SK-N-SH treated with all-trans-retinoic acid at 6 μM for 48 hours (cell line): Measurements from ENCODE around the gene PDGFA.

ENCODE experiments used
- ATAC-seq: fragments of 200-7000 bp; cut with Tn5 transposase; 3 replicates; pipeline ENCODE4 v1.9.1; 2020; ENCODE audit warnings: mild to moderate bottlenecking, moderate library complexity
- BACH2 ChIP-seq: fragments of 250-450 bp; sonication (Bioruptor Pico); IDR thresholded peaks from 2 replicates; pipeline ENCODE4 v1.9.0; 2021; ENCODE audit warnings: mild to moderate bottlenecking, borderline replicate concordance
- CSDC2 ChIP-seq: fragments of 250-450 bp; sonication (Bioruptor Pico); IDR thresholded peaks from 2 replicates; pipeline ENCODE4 v1.5.0; 2020; ENCODE audit warnings: mild to moderate bottlenecking, moderate library complexity
- ESRRG ChIP-seq: fragments of 250-450 bp; sonication (Bioruptor Pico); IDR thresholded peaks from 2 replicates; pipeline ENCODE4 v1.6.1; 2021; ENCODE audit warnings: mild to moderate bottlenecking
- GLIS3 ChIP-seq: fragments of 250-450 bp; sonication (Bioruptor Pico); IDR thresholded peaks from 2 replicates; pipeline ENCODE4 v1.5.0; 2020; ENCODE audit warnings: mild to moderate bottlenecking, moderate library complexity
- ISL1 ChIP-seq: fragments of 250-450 bp; sonication (Bioruptor Pico); IDR thresholded peaks from 2 replicates; pipeline ENCODE4 v2.1.2; 2022; ENCODE audit warnings: mild to moderate bottlenecking, moderate library complexity
- OSR1 ChIP-seq: fragments of 250-450 bp; sonication (Bioruptor Pico); IDR thresholded peaks from 2 replicates; pipeline ENCODE4 v1.8.0; 2022; ENCODE audit warnings: moderate library complexity, mild to moderate bottlenecking, inconsistent platforms
- PATZ1 ChIP-seq: fragments of 250-450 bp; sonication (Bioruptor Pico); IDR thresholded peaks from 2 replicates; pipeline ENCODE4 v1.8.0; 2020; ENCODE audit warnings: mild to moderate bottlenecking, moderate library complexity, borderline replicate concordance
- PPARA ChIP-seq: fragments of 250-450 bp; sonication (Bioruptor Pico); IDR thresholded peaks from 2 replicates; pipeline ENCODE4 v1.5.0; 2020; ENCODE audit warnings: mild to moderate bottlenecking, borderline replicate concordance
- RARB ChIP-seq: fragments of 250-450 bp; sonication (Bioruptor Pico); IDR thresholded peaks from 2 replicates; pipeline ENCODE4 v1.8.0; 2021; ENCODE audit warnings: mild to moderate bottlenecking, moderate library complexity
- SNAI2 ChIP-seq: fragments of 250-450 bp; sonication (Bioruptor Pico); IDR thresholded peaks from 2 replicates; pipeline ENCODE4 v1.5.0; 2020; ENCODE audit warnings: mild to moderate bottlenecking, moderate library complexity
- TCF4 ChIP-seq: fragments of 250-450 bp; sonication (Bioruptor Pico); IDR thresholded peaks from 2 replicates; pipeline ENCODE4 v1.8.0; 2021; ENCODE audit warnings: mild to moderate bottlenecking, moderate library complexity, borderline replicate concordance
- TOX ChIP-seq: fragments of 250-450 bp; sonication (Bioruptor Pico); IDR thresholded peaks from 2 replicates; pipeline ENCODE4 v1.8.0; 2021; ENCODE audit warnings: mild to moderate bottlenecking, moderate library complexity, borderline replicate concordance
- TSHZ2 ChIP-seq: fragments of 250-450 bp; sonication (Bioruptor Pico); IDR thresholded peaks from 2 replicates; pipeline ENCODE4 v1.5.0; 2020; ENCODE audit warnings: mild to moderate bottlenecking, moderate library complexity
- ZC3H10 ChIP-seq: fragments of 250-450 bp; sonication (Bioruptor Pico); IDR thresholded peaks from 2 replicates; pipeline ENCODE4 v1.5.1; 2021; ENCODE audit warnings: mild to moderate bottlenecking, moderate library complexity
- ZFP3 ChIP-seq: fragments of 250-450 bp; sonication (Bioruptor Pico); IDR thresholded peaks from 2 replicates; pipeline ENCODE4 v1.5.0; 2020; ENCODE audit warnings: mild to moderate bottlenecking, moderate library complexity
- ZFP30 ChIP-seq: fragments of 450-650 bp; formaldehyde crosslinking; IDR thresholded peaks from 2 replicates; pipeline ENCODE4 v1.5.0; 2022; ENCODE audit warnings: mild to moderate bottlenecking, moderate library complexity
- ZNF565 ChIP-seq: fragments of 450-650 bp; formaldehyde crosslinking; conservative IDR thresholded peaks from 2 replicates; pipeline ENCODE4 v1.5.0; 2020; ENCODE audit warnings: low read depth, mild to moderate bottlenecking, moderate library complexity
- ZNF70 ChIP-seq: fragments of 450-650 bp; formaldehyde crosslinking; IDR thresholded peaks from 2 replicates; pipeline ENCODE4 v1.5.0; 2020; ENCODE audit warnings: mild to moderate bottlenecking, moderate library complexity
- TF ChIP-seq, protein P1 (sequence below): fragments of 250-450 bp; sonication (Bioruptor Pico); IDR thresholded peaks from 2 replicates; pipeline ENCODE4 v1.5.1; 2020; ENCODE audit warnings: low read depth, mild to moderate bottlenecking, moderate library complexity
- TF ChIP-seq, protein P2 (sequence below): fragments of 250-450 bp; sonication (Bioruptor Pico); IDR thresholded peaks from 2 replicates; pipeline ENCODE4 v1.5.1; 2021; ENCODE audit warnings: mild to moderate bottlenecking, moderate library complexity
- TF ChIP-seq, protein P3 (sequence below): fragments of 250-450 bp; sonication (Bioruptor Pico); IDR thresholded peaks from 2 replicates; pipeline ENCODE4 v1.8.0; 2021; ENCODE audit warnings: low read depth, mild to moderate bottlenecking, moderate library complexity, borderline replicate concordance

The PDGFA gene

GRCh38 chr7:475425-475728, 44.3 kb downstream of the PDGFA start:
- TF ChIP-seq ZFP3 (CRISPR knock-in tag) (no peak), ISL1 (no peak), ESRRG (CRISPR knock-in tag) (no peak), BACH2 (CRISPR knock-in tag) (no peak), ZC3H10 (CRISPR knock-in tag) (no peak), GLIS3 (no peak), CSDC2 (CRISPR knock-in tag) (no peak), TOX (CRISPR knock-in tag) (no peak)
- TF ChIP-seq, protein P1, sequence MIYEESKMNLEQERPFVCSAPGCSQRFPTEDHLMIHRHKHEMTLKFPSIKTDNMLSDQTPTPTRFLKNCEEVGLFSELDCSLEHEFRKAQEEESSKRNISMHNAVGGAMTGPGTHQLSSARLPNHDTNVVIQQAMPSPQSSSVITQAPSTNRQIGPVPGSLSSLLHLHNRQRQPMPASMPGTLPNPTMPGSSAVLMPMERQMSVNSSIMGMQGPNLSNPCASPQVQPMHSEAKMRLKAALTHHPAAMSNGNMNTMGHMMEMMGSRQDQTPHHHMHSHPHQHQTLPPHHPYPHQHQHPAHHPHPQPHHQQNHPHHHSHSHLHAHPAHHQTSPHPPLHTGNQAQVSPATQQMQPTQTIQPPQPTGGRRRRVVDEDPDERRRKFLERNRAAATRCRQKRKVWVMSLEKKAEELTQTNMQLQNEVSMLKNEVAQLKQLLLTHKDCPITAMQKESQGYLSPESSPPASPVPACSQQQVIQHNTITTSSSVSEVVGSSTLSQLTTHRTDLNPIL, result no peak
- ATAC-seq, result no peak

- no peak for ATAC-seq
- TF ChIP-seq PPARA (CRISPR knock-in tag), result no peak
- no peak for TF ChIP-seq SNAI2 (CRISPR knock-in tag)
- no peak for TF ChIP-seq TSHZ2 (CRISPR knock-in tag)
- TF ChIP-seq, protein P2, sequence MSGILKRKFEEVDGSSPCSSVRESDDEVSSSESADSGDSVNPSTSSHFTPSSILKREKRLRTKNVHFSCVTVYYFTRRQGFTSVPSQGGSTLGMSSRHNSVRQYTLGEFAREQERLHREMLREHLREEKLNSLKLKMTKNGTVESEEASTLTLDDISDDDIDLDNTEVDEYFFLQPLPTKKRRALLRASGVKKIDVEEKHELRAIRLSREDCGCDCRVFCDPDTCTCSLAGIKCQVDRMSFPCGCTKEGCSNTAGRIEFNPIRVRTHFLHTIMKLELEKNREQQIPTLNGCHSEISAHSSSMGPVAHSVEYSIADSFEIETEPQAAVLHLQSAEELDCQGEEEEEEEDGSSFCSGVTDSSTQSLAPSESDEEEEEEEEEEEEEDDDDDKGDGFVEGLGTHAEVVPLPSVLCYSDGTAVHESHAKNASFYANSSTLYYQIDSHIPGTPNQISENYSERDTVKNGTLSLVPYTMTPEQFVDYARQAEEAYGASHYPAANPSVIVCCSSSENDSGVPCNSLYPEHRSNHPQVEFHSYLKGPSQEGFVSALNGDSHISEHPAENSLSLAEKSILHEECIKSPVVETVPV (CRISPR knock-in tag), result no peak
- no peak for TF ChIP-seq BACH2 (CRISPR knock-in tag)
- TF ChIP-seq TOX (CRISPR knock-in tag), result no peak
- no peak for TF ChIP-seq CSDC2 (CRISPR knock-in tag)
- no peak for TF ChIP-seq OSR1 (CRISPR knock-in tag)
- no peak for TF ChIP-seq ZNF70 (CRISPR knock-in tag)
- no peak for TF ChIP-seq GLIS3
- no peak for TF ChIP-seq ESRRG (CRISPR knock-in tag)
- TF ChIP-seq, protein P1, result no peak
- TF ChIP-seq ISL1, result no peak
- TF ChIP-seq TCF4 (CRISPR knock-in tag), result no peak
- no peak for TF ChIP-seq ZFP30
- no peak for TF ChIP-seq ZNF565 (CRISPR knock-in tag)
Observed at GRCh38 chr7:474605-475424, 44.8 kb downstream of the PDGFA start.

GRCh38 chr7:473870-474604, 45.6 kb downstream of the PDGFA start:
- ATAC-seq, result no peak
- TF ChIP-seq, protein P2 (CRISPR knock-in tag), result no peak
- TF ChIP-seq SNAI2 (CRISPR knock-in tag), result no peak
- no peak for TF ChIP-seq ZFP3 (CRISPR knock-in tag)
- TF ChIP-seq, protein P3, sequence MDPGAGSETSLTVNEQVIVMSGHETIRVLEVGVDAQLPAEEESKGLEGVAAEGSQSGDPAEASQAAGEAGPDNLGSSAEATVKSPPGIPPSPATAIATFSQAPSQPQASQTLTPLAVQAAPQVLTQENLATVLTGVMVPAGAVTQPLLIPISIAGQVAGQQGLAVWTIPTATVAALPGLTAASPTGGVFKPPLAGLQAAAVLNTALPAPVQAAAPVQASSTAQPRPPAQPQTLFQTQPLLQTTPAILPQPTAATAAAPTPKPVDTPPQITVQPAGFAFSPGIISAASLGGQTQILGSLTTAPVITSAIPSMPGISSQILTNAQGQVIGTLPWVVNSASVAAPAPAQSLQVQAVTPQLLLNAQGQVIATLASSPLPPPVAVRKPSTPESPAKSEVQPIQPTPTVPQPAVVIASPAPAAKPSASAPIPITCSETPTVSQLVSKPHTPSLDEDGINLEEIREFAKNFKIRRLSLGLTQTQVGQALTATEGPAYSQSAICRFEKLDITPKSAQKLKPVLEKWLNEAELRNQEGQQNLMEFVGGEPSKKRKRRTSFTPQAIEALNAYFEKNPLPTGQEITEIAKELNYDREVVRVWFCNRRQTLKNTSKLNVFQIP (CRISPR knock-in tag), result no peak
- no peak for TF ChIP-seq PATZ1 (CRISPR knock-in tag)
- no peak for TF ChIP-seq PPARA (CRISPR knock-in tag)
- no peak for TF ChIP-seq ISL1
- no peak for TF ChIP-seq RARB
- no peak for TF ChIP-seq BACH2 (CRISPR knock-in tag)
- no peak for TF ChIP-seq ZNF70 (CRISPR knock-in tag)
- TF ChIP-seq GLIS3, result no peak
- TF ChIP-seq CSDC2 (CRISPR knock-in tag), result no peak
- no peak for TF ChIP-seq OSR1 (CRISPR knock-in tag)
- no peak for TF ChIP-seq ZFP30
- TF ChIP-seq ESRRG (CRISPR knock-in tag), result no peak
